BE2C (cell line): ENCODE measurements around the gene PLTP.

Experiments
- DNase-seq: peaks from one replicate; pipeline ENCODE4 v3.0.0-alpha.2; 2020
- H3K27me3 ChIP-seq: fragments of 250-450 bp; sonication (Bioruptor Pico); 2 replicates; pipeline ENCODE4 v1.5.1; 2020; ENCODE audit warnings: mild to moderate bottlenecking
- H3K36me3 ChIP-seq: fragments of 250-450 bp; sonication (Bioruptor Pico); 2 replicates; pipeline ENCODE4 v1.5.1; 2020; ENCODE audit warnings: mild to moderate bottlenecking
- H3K4me1 ChIP-seq: fragments of 250-450 bp; sonication (Bioruptor Pico); 2 replicates; pipeline ENCODE4 v1.5.1; 2020
- H3K4me3 ChIP-seq: 2 replicates; pipeline ENCODE4 v1.5.1; 2011; ENCODE audit warnings: low read depth, low read length
- H3K9me3 ChIP-seq: fragments of 250-450 bp; sonication (Bioruptor Pico); 2 replicates; pipeline ENCODE4 v1.5.1; 2020
- TF ChIP-seq, protein P1 (sequence below): IDR thresholded peaks from 2 replicates; pipeline ENCODE4 v1.5.1; 2012; ENCODE audit warnings: mild to moderate bottlenecking, low read depth, low read length

Gene PLTP

DNA sequence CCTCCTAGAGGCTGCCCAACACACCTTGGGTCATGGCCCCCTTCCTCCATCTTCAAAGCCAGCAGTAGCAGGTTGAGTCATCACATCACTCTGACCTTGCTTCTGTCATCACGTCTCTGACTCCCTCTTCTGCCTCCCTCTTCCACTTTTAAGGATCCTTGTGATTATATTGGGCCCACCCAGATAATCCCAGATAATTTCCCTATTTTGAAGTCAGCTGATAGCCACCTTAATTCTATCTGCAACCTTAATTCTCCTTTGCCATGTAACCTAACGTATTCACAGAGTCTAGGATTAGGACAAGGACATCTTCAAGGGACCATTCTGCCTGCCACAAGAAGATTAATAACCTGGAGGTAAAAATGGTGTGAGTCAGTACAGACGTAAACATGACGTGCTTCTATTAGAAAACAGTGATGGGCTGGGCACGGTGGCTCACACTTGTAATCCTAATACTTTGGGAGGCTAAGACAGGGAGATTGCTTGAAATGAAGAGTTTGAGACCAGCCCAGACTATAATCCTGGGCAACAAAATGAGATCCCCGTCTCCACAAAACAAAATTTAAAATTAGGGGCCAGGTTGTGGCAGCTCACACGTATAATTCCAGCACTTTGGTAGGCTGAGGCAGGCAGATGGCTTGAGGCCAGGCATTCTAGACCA lies 51.3 kb downstream of the PLTP start:
- no peaks in the 10 kb centered on the region for H3K9me3 ChIP-seq
- TF ChIP-seq, protein P1, sequence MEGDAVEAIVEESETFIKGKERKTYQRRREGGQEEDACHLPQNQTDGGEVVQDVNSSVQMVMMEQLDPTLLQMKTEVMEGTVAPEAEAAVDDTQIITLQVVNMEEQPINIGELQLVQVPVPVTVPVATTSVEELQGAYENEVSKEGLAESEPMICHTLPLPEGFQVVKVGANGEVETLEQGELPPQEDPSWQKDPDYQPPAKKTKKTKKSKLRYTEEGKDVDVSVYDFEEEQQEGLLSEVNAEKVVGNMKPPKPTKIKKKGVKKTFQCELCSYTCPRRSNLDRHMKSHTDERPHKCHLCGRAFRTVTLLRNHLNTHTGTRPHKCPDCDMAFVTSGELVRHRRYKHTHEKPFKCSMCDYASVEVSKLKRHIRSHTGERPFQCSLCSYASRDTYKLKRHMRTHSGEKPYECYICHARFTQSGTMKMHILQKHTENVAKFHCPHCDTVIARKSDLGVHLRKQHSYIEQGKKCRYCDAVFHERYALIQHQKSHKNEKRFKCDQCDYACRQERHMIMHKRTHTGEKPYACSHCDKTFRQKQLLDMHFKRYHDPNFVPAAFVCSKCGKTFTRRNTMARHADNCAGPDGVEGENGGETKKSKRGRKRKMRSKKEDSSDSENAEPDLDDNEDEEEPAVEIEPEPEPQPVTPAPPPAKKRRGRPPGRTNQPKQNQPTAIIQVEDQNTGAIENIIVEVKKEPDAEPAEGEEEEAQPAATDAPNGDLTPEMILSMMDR, result no peak
- no peak for DNase-seq
- no peaks in the 10 kb centered on the region for H3K27me3 ChIP-seq
- H3K4me3 ChIP-seq, result no peak overlapping the region
- H3K4me1 ChIP-seq, result peaks cover 3% of the 10 kb centered on the region; the same call in 1 of the 2 replicates
- H3K36me3 ChIP-seq, result no peaks in the 10 kb centered on the region

DNA sequence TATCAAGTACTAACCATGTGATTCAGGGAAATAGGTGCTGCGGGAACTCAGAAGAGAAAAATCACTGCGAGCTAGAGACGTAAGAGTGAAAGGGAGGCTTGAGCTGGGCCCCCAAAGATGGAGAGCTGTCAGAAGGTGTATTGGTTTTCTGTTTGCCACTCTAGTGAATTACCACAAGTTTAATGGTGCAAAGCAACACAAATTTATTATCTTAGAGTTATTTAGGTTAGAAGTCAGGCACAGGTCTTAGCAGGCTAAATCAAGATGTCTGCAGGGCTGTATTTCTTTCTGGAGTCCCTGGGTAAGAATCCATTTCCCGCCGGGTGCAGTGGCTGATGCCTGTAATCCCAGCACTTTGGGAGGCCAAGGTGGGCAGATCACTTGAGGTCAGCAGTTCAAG lies 52.0 kb downstream of the PLTP start:
- Histone ChIP-seq H3K36me3 (no peaks in the 10 kb centered on the region), H3K4me3 (no peak overlapping the region), H3K4me1 (peaks cover 3% of the 10 kb centered on the region; the same call in 1 of the 2 replicates), H3K27me3 (no peaks in the 10 kb centered on the region), H3K9me3 (no peaks in the 10 kb centered on the region)
- DNase-seq, result no peak
- TF ChIP-seq, protein P1, result no peak

DNA sequence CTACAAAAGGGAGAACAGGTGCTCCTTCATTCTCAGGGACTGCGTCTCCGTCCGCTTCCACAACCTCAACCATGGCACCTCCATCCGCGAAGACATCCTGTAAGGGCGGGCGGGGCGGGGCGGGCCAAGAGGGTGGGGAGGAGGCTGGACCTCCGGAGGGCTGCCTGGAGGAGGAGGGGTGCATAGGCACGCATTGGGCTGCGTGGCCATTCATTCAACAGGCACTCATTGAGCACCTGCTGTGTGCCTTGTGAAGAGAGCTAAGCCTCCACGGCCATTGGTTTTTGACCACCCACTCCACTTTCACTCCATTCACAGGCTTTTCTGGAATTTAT lies 54.1 kb downstream of the PLTP start:
- DNase-seq, result peak; percentile 35
- H3K27me3 ChIP-seq, result no peaks in the 10 kb centered on the region
- H3K4me1 ChIP-seq, result peaks cover 3% of the 10 kb centered on the region; the same call in 1 of the 2 replicates
- H3K36me3 ChIP-seq, result no peaks in the 10 kb centered on the region
- TF ChIP-seq, protein P1, result no peak
- peak overlapping the region; percentile 83 for H3K4me3 ChIP-seq
- H3K9me3 ChIP-seq, result no peaks in the 10 kb centered on the region

- H3K9me3 ChIP-seq, result no peaks in the 10 kb centered on the region
- H3K27me3 ChIP-seq, result no peaks in the 10 kb centered on the region
- peaks cover 3% of the 10 kb centered on the region; the same call in 1 of the 2 replicates for H3K4me1 ChIP-seq
- H3K36me3 ChIP-seq, result no peaks in the 10 kb centered on the region
- DNase-seq, result peak; percentile 98
- TF ChIP-seq, protein P1, result no peak
- peak within 1 kb of the TSS; percentile 83 for H3K4me3 ChIP-seq
These were observed 54.7 kb downstream of the PLTP start, which contains the start of the genes ACOT8 and ZSWIM3 for GRCh38 chr20:45857114-45857881. ACOT8 (minus strand) TSS chr20:45857392; CDS start chr20:45857315, 77 bp downstream. ZSWIM3 (plus strand) TSS chr20:45857614; CDS start chr20:45857826, 212 bp downstream.

- H3K36me3 ChIP-seq, result peaks cover 1% of the 10 kb centered on the region; the same call in 1 of the 2 replicates
- no peaks in the 10 kb centered on the region for H3K9me3 ChIP-seq
- no peak for DNase-seq
- H3K4me1 ChIP-seq, result no peaks in the 10 kb centered on the region
- no peak overlapping the region for H3K4me3 ChIP-seq
- H3K27me3 ChIP-seq, result no peaks in the 10 kb centered on the region
- TF ChIP-seq, protein P1, result no peak
These were observed 58.5 kb downstream of the PLTP start for GRCh38 chr20:45853484-45853883.

DNA sequence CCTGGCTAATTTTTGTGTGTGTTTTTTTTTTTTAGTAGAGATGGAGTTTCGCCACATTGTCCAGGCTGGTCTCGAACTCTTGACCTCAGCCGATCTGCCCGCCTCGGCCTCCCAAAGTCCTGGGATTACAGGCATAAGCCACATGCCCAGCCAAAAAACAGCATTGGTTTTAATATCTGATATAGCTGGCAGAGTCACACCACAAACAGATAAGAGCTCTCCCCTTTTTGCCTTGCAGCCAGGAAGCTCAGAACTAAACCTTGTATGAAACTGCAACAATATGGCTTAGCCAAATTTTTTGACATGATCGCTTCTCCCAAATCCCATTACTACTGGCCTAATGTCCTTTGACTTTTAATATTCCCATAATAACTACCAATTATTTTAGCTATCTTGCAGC lies 59.6 kb downstream of the PLTP start:
- TF ChIP-seq, protein P1, result no peak
- Histone ChIP-seq H3K9me3 (no peaks in the 10 kb centered on the region), H3K4me3 (no peak overlapping the region), H3K4me1 (no peaks in the 10 kb centered on the region), H3K27me3 (no peaks in the 10 kb centered on the region), H3K36me3 (peaks cover 2% of the 10 kb centered on the region; the same call in 1 of the 2 replicates)
- no peak for DNase-seq
